ENCODE data around the gene PAPOLA. TPM values are rescaled to one million over a fixed set of nuclear protein-coding genes. Genes with fewer than 3 reads are reported as not detected.

Gene PAPOLA
- polyA plus RNA-seq, 2 of the 4 experiments (the other 2 are of a cell fraction), result 105 to 273 TPM

DNA sequence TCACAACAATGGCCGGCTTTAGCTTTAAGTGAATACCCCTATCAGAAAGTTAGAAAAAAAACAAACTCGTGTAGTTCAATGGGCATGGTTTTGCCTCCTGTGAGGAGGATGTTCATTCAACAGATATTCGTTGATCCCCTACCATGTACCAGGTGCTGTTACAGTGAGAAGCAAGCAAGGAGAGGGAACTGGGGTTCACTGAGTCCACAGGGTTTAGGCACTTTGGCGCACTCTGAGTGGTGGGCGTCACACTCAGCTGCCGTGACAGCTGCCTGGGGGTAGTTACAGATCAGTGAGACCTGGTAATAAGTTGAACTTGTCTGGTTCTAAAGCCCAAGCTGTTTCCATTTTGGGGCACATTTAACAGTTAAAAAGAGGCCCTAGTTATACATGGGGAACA is 74.2 kb downstream of the PAPOLA start:
- CTCF ChIA-PET, result interaction anchor here (0.8 to 3.3 kb wide), 5 partner anchors 9 to 475 kb away, joined by 3 to 18 read pairs (median 4); no protein-coding TSS in a partner anchor
- Histone ChIP-seq H3K4me2 (no peak overlapping the region), H3K4me3 (no peak overlapping the region), H3K9me3 (no peaks in the 10 kb centered on the region), H3K4me1 (no peaks in the 10 kb centered on the region), H3K27ac (no peak overlapping the region)
- no peak for TF ChIP-seq RNF2 (IDR thresholded peaks at IDR 0.05; ENCODE audit: borderline replicate concordance, low read depth)
- no peak for TF ChIP-seq USF2 (IDR thresholded peaks at IDR 0.05)
- TF ChIP-seq ESRRA (IDR thresholded peaks at IDR 0.05; ENCODE audit: borderline replicate concordance, low read length), result no peak
- TF ChIP-seq TP53 (CRISPR knock-in tag; IDR thresholded peaks at IDR 0.05), result no peak
- TF ChIP-seq HEYL (CRISPR knock-in tag; IDR thresholded peaks at IDR 0.05), result no peak
- TF ChIP-seq CBX2 (IDR thresholded peaks at IDR 0.05; ENCODE audit: borderline replicate concordance, low read depth), result no peak
- TF ChIP-seq HOXB13 (CRISPR knock-in tag; IDR thresholded peaks at IDR 0.05; ENCODE audit: low read depth), result no peak
- WGBS (ENCODE audit: missing lambda C conversion rate), result 85% methylated on average over 6 of the region's 6 CpGs
- no peak for FAIRE-seq
- ATAC-seq, result no peak
- POLR2A ChIA-PET, result no interaction called here
- DNase-seq (ENCODE audit: low read depth in 1 of 2, low spot score in 1 of 2), result no peak

DNA sequence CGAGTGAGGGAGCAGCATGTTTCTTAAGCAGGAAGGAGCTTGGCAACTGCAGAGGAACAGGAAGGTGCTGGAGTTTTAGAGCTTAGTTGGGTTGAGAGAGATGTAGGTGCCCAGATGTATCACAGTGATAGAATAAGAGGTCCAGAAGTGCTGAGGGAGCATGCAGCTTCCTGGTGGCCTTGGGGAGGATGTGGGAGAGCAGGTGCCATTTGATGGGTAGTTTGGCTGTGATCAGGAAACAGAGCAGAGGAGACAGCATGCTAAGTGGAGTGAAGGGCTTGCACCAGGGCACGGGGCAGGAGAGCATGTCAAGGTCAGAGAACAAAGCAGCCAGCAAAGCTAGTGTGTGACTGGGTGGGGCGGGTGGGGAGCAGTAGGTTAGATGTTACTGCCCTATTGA is 74.8 kb downstream of the PAPOLA start:
- ATAC-seq, result no peak
- no peak for FAIRE-seq
- no peaks in the 10 kb centered on the region for H3K4me1 ChIP-seq
- ChIA-PET CTCF (interaction anchor here (0.9 to 3.3 kb wide), 4 partner anchors 9 to 476 kb away, joined by 3 to 18 read pairs (median 4); no protein-coding TSS in a partner anchor), POLR2A (no interaction called here)
- no peaks in the 10 kb centered on the region for H3K9me3 ChIP-seq
- no peak overlapping the region for H3K4me3 ChIP-seq
- 83% methylated on average over 2 of the region's 3 CpGs for WGBS (ENCODE audit: missing lambda C conversion rate)
- H3K4me2 ChIP-seq, result no peak overlapping the region
- TF ChIP-seq, protein P1, sequence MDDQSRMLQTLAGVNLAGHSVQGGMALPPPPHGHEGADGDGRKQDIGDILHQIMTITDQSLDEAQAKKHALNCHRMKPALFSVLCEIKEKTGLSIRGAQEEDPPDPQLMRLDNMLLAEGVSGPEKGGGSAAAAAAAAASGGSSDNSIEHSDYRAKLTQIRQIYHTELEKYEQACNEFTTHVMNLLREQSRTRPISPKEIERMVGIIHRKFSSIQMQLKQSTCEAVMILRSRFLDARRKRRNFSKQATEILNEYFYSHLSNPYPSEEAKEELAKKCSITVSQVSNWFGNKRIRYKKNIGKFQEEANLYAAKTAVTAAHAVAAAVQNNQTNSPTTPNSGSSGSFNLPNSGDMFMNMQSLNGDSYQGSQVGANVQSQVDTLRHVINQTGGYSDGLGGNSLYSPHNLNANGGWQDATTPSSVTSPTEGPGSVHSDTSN (IDR thresholded peaks at IDR 0.05), result no peak
- TF ChIP-seq ZFP36 (IDR thresholded peaks at IDR 0.05; ENCODE audit: borderline replicate concordance, partially characterized antibody), result no peak
- TF ChIP-seq, protein P2, sequence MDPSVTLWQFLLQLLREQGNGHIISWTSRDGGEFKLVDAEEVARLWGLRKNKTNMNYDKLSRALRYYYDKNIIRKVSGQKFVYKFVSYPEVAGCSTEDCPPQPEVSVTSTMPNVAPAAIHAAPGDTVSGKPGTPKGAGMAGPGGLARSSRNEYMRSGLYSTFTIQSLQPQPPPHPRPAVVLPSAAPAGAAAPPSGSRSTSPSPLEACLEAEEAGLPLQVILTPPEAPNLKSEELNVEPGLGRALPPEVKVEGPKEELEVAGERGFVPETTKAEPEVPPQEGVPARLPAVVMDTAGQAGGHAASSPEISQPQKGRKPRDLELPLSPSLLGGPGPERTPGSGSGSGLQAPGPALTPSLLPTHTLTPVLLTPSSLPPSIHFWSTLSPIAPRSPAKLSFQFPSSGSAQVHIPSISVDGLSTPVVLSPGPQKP (IDR thresholded peaks at IDR 0.05; ENCODE audit: low read depth, low read length), result no peak
- no peak for TF ChIP-seq MYC (IDR thresholded peaks at IDR 0.05; ENCODE audit: borderline replicate concordance, low read length)
- no peak for TF ChIP-seq CBX2 (IDR thresholded peaks at IDR 0.05; ENCODE audit: borderline replicate concordance, low read depth)
- TF ChIP-seq HOXA7 (CRISPR knock-in tag; IDR thresholded peaks at IDR 0.05), result no peak
- TF ChIP-seq KDM1A (IDR thresholded peaks at IDR 0.05; ENCODE audit: low read depth), result no peak
- TF ChIP-seq HOXB5 (CRISPR knock-in tag; IDR thresholded peaks at IDR 0.05), result no peak
- no peak for TF ChIP-seq CBX8 (IDR thresholded peaks at IDR 0.05)
- no peak overlapping the region for H3K27ac ChIP-seq
- DNase-seq (ENCODE audit: low read depth in 1 of 2, low spot score in 1 of 2), result no peak

DNA sequence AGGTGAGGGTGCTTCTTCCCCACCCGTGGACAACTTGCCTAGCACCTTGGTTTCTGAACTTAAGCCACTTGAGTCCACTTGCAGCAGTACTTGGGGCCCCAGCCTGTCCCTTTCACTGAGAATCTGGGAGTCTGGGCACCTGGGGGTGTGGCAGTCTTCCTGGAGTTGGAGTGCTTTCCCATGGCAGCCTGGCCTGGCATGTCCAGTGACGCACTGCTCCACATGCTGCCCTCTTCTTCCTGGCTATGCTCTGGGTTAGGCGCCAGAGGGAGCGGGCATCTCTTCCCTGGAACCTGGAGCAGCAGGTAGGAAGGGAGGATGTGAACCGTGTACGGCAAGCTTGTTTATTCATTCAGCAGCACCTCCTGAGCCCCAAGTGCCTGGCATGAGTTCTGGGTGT is 76.4 kb downstream of the PAPOLA start:
- ChIA-PET CTCF (interaction anchor here (1.8 to 3.7 kb wide), 2 partner anchors 10 to 274 kb away, joined by 5 to 30 read pairs; no protein-coding TSS in a partner anchor), POLR2A (no interaction called here)
- no peak for FAIRE-seq
- Histone ChIP-seq H3K9me3 (no peaks in the 10 kb centered on the region), H3K4me3 (no peak overlapping the region), H3K4me2 (no peak overlapping the region), H3K4me1 (no peaks in the 10 kb centered on the region), H3K27ac (no peak overlapping the region)
- no peak for ATAC-seq
- 78% methylated on average over 6 of the region's 6 CpGs for WGBS (ENCODE audit: missing lambda C conversion rate)
- DNase-seq (ENCODE audit: low read depth in 1 of 2, low spot score in 1 of 2), result no peak
- no peak for TF ChIP-seq USF2 (IDR thresholded peaks at IDR 0.05)
- TF ChIP-seq JUNB (IDR thresholded peaks at IDR 0.05), result no peak
- TF ChIP-seq RCOR1 (IDR thresholded peaks at IDR 0.05; ENCODE audit: low read depth, low read length), result no peak
- TF ChIP-seq TFCP2L1 (CRISPR knock-in tag; IDR thresholded peaks at IDR 0.05), result no peak
- TF ChIP-seq, protein P3, sequence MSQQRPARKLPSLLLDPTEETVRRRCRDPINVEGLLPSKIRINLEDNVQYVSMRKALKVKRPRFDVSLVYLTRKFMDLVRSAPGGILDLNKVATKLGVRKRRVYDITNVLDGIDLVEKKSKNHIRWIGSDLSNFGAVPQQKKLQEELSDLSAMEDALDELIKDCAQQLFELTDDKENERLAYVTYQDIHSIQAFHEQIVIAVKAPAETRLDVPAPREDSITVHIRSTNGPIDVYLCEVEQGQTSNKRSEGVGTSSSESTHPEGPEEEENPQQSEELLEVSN (IDR thresholded peaks at IDR 0.05; ENCODE audit: borderline replicate concordance, low read depth), result no peak
- no peak for TF ChIP-seq NPAS2 (CRISPR knock-in tag; IDR thresholded peaks at IDR 0.05; ENCODE audit: borderline replicate concordance)
- TF ChIP-seq REST (IDR thresholded peaks at IDR 0.05), result no peak
- no peak for TF ChIP-seq TP53 (CRISPR knock-in tag; IDR thresholded peaks at IDR 0.05)
- TF ChIP-seq RARB (CRISPR knock-in tag; IDR thresholded peaks at IDR 0.05), result no peak
- no peak for TF ChIP-seq NR3C1 (IDR thresholded peaks at IDR 0.05)
- no peak for TF ChIP-seq ATOH8 (CRISPR knock-in tag; IDR thresholded peaks at IDR 0.05; ENCODE audit: low read depth)
- TF ChIP-seq EHF (CRISPR knock-in tag; IDR thresholded peaks at IDR 0.05), result no peak
